ENCODE data around the gene GALC. TPM values are rescaled to one million over a fixed set of nuclear protein-coding genes. Genes with fewer than 3 reads are reported as not detected.

The GALC gene
- total and polyA plus RNA-seq, 7 experiments from 2014 or later: 7.1 to 26.1 (median 18.8) TPM

DNA sequence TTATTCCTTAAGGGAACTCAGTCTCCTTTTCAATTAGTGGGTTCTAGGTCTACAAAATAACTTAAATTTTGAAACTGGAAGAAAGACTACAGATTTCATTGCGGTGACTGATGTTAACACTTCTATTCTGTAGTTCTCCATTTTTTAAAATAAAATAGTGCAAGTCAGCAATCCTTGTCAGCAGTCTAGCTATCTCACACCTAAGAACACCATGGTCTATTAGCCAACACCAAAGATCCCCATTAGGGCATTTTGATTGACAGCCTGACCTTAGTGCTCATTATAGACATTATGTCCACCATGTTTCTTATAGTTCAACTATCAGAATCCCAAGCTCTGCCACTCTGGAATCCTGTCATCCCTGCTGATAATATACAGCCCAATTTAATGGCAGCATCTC lies 39.4 kb upstream of the GALC start:
- H3K4me1 ChIP-seq (ENCODE audit: control insufficient read depth in 2 of 2, insufficient read depth in 2 of 2, low read length in 2 of 2): peaks cover 17 to 21% of the 10 kb centered on the region in 2 donors
- no peaks in the 10 kb centered on the region for H3K9me3 ChIP-seq (ENCODE audit: control insufficient read depth in 2 of 3, low read length in 3 of 3)
- CTCF ChIA-PET: no interaction called here
- ATAC-seq (no peak), DNase-seq (no peak)
- Mint-ChIP-seq H3K4me1 (peaks cover 19 to 47% (median 36%) of the 10 kb centered on the region in 7 donors), H3K36me3 (peaks cover 0 to 19% (median 3%) of the 10 kb centered on the region in 5 donors), H3K27me3 (no peaks in the 10 kb centered on the region), H3K4me3 (no peak overlapping the region), H3K27ac (no peak overlapping the region), H3K9me3 (peaks cover 0 to 5% (median 0%) of the 10 kb centered on the region in 11 donors)
- no peaks in the 10 kb centered on the region for H3K36me3 ChIP-seq (ENCODE audit: control insufficient read depth in 2 of 3, insufficient read depth in 3 of 3, low read length in 3 of 3)
- POLR2A ChIA-PET: interaction anchor here (0.6 kb wide), 1 partner anchor 1717 kb away, joined by 3 read pairs; no protein-coding TSS in a partner anchor
- no peak overlapping the region for H3K4me3 ChIP-seq (ENCODE audit: low read length)
- intact Hi-C loops (cut with micrococcal nuclease): no loop called here
- no peaks in the 10 kb centered on the region for H3K27me3 ChIP-seq (ENCODE audit: control insufficient read depth in 2 of 2, insufficient read depth in 2 of 2, low read length in 2 of 2)
- H3K27ac ChIP-seq (ENCODE audit: low read depth, low read length): no peak overlapping the region

DNA sequence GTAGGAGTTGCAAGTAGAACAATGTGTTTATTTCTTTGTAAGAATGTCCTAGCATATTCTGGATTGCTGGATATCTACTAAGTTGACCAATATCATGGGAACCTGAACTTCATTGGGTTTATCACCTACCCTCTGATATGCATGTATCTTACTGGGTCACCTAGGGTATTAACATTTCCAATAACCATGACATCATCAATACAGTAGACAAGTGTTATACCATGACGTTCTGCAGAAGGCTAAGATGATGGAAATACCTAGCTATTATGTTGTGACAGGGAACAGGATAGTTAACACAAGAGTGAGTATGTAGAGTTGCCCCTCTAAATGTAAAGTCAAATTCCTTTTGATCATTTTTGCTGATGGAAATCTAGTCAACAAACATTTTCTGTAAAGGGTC lies 37.9 kb upstream of the GALC start:
- Mint-ChIP-seq H3K27me3 (no peaks in the 10 kb centered on the region), H3K4me1 (peaks cover 33 to 62% (median 51%) of the 10 kb centered on the region in 7 donors), H3K27ac (peak overlapping the region in 1 of 9 donors; percentile 6), H3K9me3 (peaks cover 0 to 8% (median 0%) of the 10 kb centered on the region in 11 donors), H3K4me3 (no peak overlapping the region), H3K36me3 (peaks cover 0 to 26% (median 3%) of the 10 kb centered on the region in 5 donors)
- ChIA-PET POLR2A (interaction anchor here (0.6 to 0.8 kb wide), 4 partner anchors 16 to 53 kb away, joined by 3 to 5 read pairs (median 3); no protein-coding TSS in a partner anchor), CTCF (no interaction called here)
- no peaks in the 10 kb centered on the region for H3K36me3 ChIP-seq (ENCODE audit: control insufficient read depth in 2 of 3, insufficient read depth in 3 of 3, low read length in 3 of 3)
- ATAC-seq: no peak
- H3K27ac ChIP-seq (ENCODE audit: low read depth, low read length): no peak overlapping the region
- no peak for DNase-seq
- no peak overlapping the region for H3K4me3 ChIP-seq (ENCODE audit: low read length)
- H3K27me3 ChIP-seq (ENCODE audit: control insufficient read depth in 2 of 2, insufficient read depth in 2 of 2, low read length in 2 of 2): no peaks in the 10 kb centered on the region
- intact Hi-C loops (cut with micrococcal nuclease): no loop called here
- H3K4me1 ChIP-seq (ENCODE audit: control insufficient read depth in 2 of 2, insufficient read depth in 2 of 2, low read length in 2 of 2): peaks cover 29 to 35% of the 10 kb centered on the region in 2 donors
- no peaks in the 10 kb centered on the region for H3K9me3 ChIP-seq (ENCODE audit: control insufficient read depth in 2 of 3, low read length in 3 of 3)

DNA sequence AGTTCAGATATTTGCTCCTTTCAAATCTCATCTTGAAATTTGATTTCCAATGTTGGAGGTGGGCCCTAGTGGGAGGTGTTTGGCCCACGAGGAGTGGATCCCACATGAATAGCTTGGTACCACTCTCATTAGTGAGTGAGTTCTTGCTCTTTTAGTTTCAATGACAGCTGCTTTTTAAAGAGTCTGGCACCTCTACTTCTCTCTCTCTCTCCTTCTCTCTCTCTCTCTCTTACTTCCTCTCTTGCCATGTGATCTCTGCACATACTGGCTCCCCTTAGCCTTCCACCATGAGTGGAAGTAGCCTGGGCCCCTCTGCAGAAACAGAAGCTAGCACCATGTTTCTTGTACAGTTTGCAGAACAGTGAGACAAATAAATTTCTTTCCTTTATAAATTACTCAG lies 37.1 kb upstream of the GALC start:
- Mint-ChIP-seq H3K27me3 (no peaks in the 10 kb centered on the region), H3K4me1 (peaks cover 38 to 70% (median 59%) of the 10 kb centered on the region in 7 donors), H3K9me3 (peaks cover 0 to 8% (median 0%) of the 10 kb centered on the region in 11 donors), H3K36me3 (peaks cover 0 to 28% (median 3%) of the 10 kb centered on the region in 5 donors), H3K4me3 (peak overlapping the region in 7 of 10 donors; percentile 36 to 75 (median 59)), H3K27ac (peak overlapping the region in 6 of 9 donors; percentile 5 to 76 (median 34))
- Histone ChIP-seq H3K27me3 (ENCODE audit: control insufficient read depth in 2 of 2, insufficient read depth in 2 of 2, low read length in 2 of 2) (no peaks in the 10 kb centered on the region), H3K27ac (ENCODE audit: low read depth, low read length) (no peak overlapping the region), H3K9me3 (ENCODE audit: control insufficient read depth in 2 of 3, low read length in 3 of 3) (no peaks in the 10 kb centered on the region), H3K36me3 (ENCODE audit: control insufficient read depth in 2 of 3, insufficient read depth in 3 of 3, low read length in 3 of 3) (no peaks in the 10 kb centered on the region), H3K4me1 (ENCODE audit: control insufficient read depth in 2 of 2, insufficient read depth in 2 of 2, low read length in 2 of 2) (peaks cover 29 to 35% of the 10 kb centered on the region in 2 donors), H3K4me3 (ENCODE audit: low read length) (no peak overlapping the region)
- CTCF ChIA-PET: no interaction called here
- POLR2A ChIA-PET: interaction anchor here (0.7 to 0.8 kb wide), 2 partner anchors 38 to 54 kb away, joined by 3 to 5 read pairs; no protein-coding TSS in a partner anchor
- peak in 4 of 9 donors; percentile 7 to 15 (median 14) for DNase-seq
- intact Hi-C loops (cut with micrococcal nuclease): no loop called here
- peak; percentile 72 for ATAC-seq

DNA sequence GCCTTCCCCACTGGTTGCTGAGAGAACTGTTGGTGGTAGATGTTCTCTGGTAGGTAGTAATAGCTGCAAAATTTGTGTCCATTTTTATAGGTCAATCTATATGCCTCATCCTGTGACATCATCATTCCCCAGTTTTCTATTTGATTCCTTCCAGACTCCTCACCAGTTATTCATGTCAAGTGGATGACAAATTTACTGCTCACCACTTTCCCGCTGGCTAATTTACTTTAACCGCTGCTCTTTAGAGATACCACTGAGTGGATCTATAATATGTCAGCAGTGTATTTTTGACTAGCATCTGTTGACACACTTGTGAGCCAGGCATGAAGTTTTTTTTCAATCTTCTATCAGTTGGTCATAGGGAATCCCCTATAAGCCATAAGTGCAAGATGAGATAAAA lies 36.5 kb upstream of the GALC start:
- ChIA-PET POLR2A (interaction anchor here (1.6 kb wide), 1 partner anchor 36 kb away, joined by 10 read pairs; the partner anchor contains the start of gene GALC), CTCF (no interaction called here)
- intact Hi-C loops (cut with micrococcal nuclease): no loop called here
- H3K9me3 ChIP-seq (ENCODE audit: control insufficient read depth in 2 of 3, low read length in 3 of 3): no peaks in the 10 kb centered on the region
- no peak overlapping the region for H3K27ac ChIP-seq (ENCODE audit: low read depth, low read length)
- H3K27me3 Mint-ChIP-seq: no peaks in the 10 kb centered on the region
- peaks cover 44 to 76% (median 65%) of the 10 kb centered on the region in 7 donors for H3K4me1 Mint-ChIP-seq
- H3K36me3 ChIP-seq (ENCODE audit: control insufficient read depth in 2 of 3, insufficient read depth in 3 of 3, low read length in 3 of 3): no peaks in the 10 kb centered on the region
- peaks cover 29 to 35% of the 10 kb centered on the region in 2 donors for H3K4me1 ChIP-seq (ENCODE audit: control insufficient read depth in 2 of 2, insufficient read depth in 2 of 2, low read length in 2 of 2)
- H3K27me3 ChIP-seq (ENCODE audit: control insufficient read depth in 2 of 2, insufficient read depth in 2 of 2, low read length in 2 of 2): no peaks in the 10 kb centered on the region
- peaks cover 0 to 32% (median 3%) of the 10 kb centered on the region in 5 donors for H3K36me3 Mint-ChIP-seq
- H3K4me3 Mint-ChIP-seq: no peak overlapping the region
- H3K27ac Mint-ChIP-seq: peak overlapping the region in 3 of 9 donors; percentile 6 to 27 (median 11)
- H3K9me3 Mint-ChIP-seq: peaks cover 0 to 8% (median 0%) of the 10 kb centered on the region in 11 donors
- DNase-seq (no peak), ATAC-seq (peak; percentile 60)
- no peak overlapping the region for H3K4me3 ChIP-seq (ENCODE audit: low read length)

DNA sequence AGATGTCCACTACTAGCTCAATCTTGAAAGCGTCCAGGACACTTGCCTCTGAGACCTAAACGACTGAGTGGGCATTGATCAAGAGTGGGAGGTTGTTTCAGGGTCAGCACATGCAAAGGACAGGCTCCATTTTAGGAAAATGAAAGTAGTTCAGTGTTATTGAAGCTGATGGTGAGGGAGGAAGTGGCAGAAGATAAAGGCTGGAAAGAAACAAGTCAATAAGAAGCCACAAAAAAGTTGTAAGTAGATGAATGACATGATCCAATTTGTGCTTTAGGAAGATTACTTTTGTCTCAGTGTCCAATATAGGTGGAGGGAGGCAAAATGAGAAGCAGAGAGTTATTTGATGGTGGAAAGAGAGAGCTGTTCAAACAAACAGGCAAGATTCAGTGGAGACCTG lies 33.9 kb upstream of the GALC start:
- peak in 6 of 9 donors; percentile 24 to 51 (median 38) for DNase-seq
- peak overlapping the region; percentile 7 for H3K4me3 ChIP-seq (ENCODE audit: low read length)
- Mint-ChIP-seq H3K36me3 (peaks cover 0 to 39% (median 0%) of the 10 kb centered on the region in 5 donors), H3K27me3 (no peaks in the 10 kb centered on the region), H3K9me3 (peaks cover 0 to 5% (median 0%) of the 10 kb centered on the region in 11 donors), H3K27ac (peak overlapping the region; percentile 79 to 91 (median 84)), H3K4me1 (peaks cover 60 to 96% (median 85%) of the 10 kb centered on the region in 7 donors), H3K4me3 (peak overlapping the region; percentile 56 to 79 (median 72))
- ATAC-seq: peak; percentile 46
- intact Hi-C loops (cut with micrococcal nuclease): loop anchor here (1.0 kb wide), 1 partner anchor 21 kb away; no protein-coding TSS in a partner anchor
- H3K27me3 ChIP-seq (ENCODE audit: control insufficient read depth in 2 of 2, insufficient read depth in 2 of 2, low read length in 2 of 2): no peaks in the 10 kb centered on the region
- CTCF ChIA-PET: interaction anchor here (0.7 to 1.3 kb wide), 2 partner anchors 12 to 141 kb away, joined by 3 to 6 read pairs; no protein-coding TSS in a partner anchor
- H3K4me1 ChIP-seq (ENCODE audit: control insufficient read depth in 2 of 2, insufficient read depth in 2 of 2, low read length in 2 of 2): peaks cover 44 to 48% of the 10 kb centered on the region in 2 donors
- H3K9me3 ChIP-seq (ENCODE audit: control insufficient read depth in 2 of 3, low read length in 3 of 3): no peaks in the 10 kb centered on the region
- POLR2A ChIA-PET: interaction anchor here (1.8 to 3.8 kb wide), 3 partner anchors 13 to 34 kb away, joined by 5 to 24 read pairs (median 11); partner anchors contain the start of genes GALC and GPR65
- H3K27ac ChIP-seq (ENCODE audit: low read depth, low read length): no peak overlapping the region
- H3K36me3 ChIP-seq (ENCODE audit: control insufficient read depth in 2 of 3, insufficient read depth in 3 of 3, low read length in 3 of 3): no peaks in the 10 kb centered on the region

DNA sequence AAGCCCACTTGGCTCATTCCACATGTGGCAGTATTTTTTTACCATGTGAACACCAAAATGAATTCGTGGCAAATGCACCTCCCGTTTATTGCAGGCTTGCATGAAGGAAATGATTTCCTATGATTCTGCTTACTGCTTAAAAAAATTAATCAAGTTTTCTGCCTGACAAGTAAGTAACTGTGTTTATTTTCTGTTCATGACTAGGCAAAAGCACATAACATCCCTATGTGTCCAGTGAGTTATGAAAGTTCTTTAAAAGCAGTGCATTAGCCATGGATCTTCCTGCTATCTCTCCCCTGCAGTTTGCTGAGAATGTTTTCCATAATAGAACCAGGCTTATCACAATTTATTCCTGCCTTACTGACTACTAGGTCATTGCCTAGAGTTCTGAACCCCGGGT lies 32.3 kb upstream of the GALC start:
- H3K27me3 ChIP-seq (ENCODE audit: control insufficient read depth in 2 of 2, insufficient read depth in 2 of 2, low read length in 2 of 2): no peaks in the 10 kb centered on the region
- H3K9me3 ChIP-seq (ENCODE audit: control insufficient read depth in 2 of 3, low read length in 3 of 3): no peaks in the 10 kb centered on the region
- ATAC-seq: no peak
- peaks cover 0 to 53% (median 4%) of the 10 kb centered on the region in 5 donors for H3K36me3 Mint-ChIP-seq
- H3K4me1 Mint-ChIP-seq: peaks cover 56 to 89% (median 75%) of the 10 kb centered on the region in 7 donors
- peak overlapping the region; percentile 19 to 89 (median 73) for H3K27ac Mint-ChIP-seq
- no peaks in the 10 kb centered on the region for H3K27me3 Mint-ChIP-seq
- peak overlapping the region in 3 of 10 donors; percentile 8 to 28 (median 25) for H3K4me3 Mint-ChIP-seq
- no peak for DNase-seq
- ChIA-PET POLR2A (interaction anchor here (1.9 to 3.8 kb wide), 2 partner anchors 11 to 19 kb away, joined by 5 to 24 read pairs; partner anchors contain the start of gene GPR65), CTCF (no interaction called here)
- intact Hi-C loops (cut with micrococcal nuclease): loop anchor here in 1 of 2 donors (2.0 kb wide), 1 partner anchor 33 kb away; the partner anchor contains the start of gene GALC
- peaks cover 0 to 7% (median 0%) of the 10 kb centered on the region in 11 donors for H3K9me3 Mint-ChIP-seq
- no peak overlapping the region for H3K4me3 ChIP-seq (ENCODE audit: low read length)
- no peak overlapping the region for H3K27ac ChIP-seq (ENCODE audit: low read depth, low read length)
- no peaks in the 10 kb centered on the region for H3K36me3 ChIP-seq (ENCODE audit: control insufficient read depth in 2 of 3, insufficient read depth in 3 of 3, low read length in 3 of 3)
- peaks cover 43 to 45% of the 10 kb centered on the region in 2 donors for H3K4me1 ChIP-seq (ENCODE audit: control insufficient read depth in 2 of 2, insufficient read depth in 2 of 2, low read length in 2 of 2)

Data from naive thymus-derived CD4-positive, alpha-beta T cell (primary cell).